HG03565 (cell line): ENCODE results near the gene CCDC148.
"Not testable (repeated sequence)": the region's sequence is repeated elsewhere in the genome, so short reads cannot be mapped to it uniquely, and the experiment has no call there.

Source experiments
- ATAC-seq: cut with Tn5 transposase; IDR thresholded peaks from one replicate; pipeline ENCODE4 v1.9.1; 2021; ENCODE audit warnings: mild to moderate bottlenecking, moderate library complexity; ENCODE audit not compliant: unreplicated experiment

CCDC148 gene

DNA sequence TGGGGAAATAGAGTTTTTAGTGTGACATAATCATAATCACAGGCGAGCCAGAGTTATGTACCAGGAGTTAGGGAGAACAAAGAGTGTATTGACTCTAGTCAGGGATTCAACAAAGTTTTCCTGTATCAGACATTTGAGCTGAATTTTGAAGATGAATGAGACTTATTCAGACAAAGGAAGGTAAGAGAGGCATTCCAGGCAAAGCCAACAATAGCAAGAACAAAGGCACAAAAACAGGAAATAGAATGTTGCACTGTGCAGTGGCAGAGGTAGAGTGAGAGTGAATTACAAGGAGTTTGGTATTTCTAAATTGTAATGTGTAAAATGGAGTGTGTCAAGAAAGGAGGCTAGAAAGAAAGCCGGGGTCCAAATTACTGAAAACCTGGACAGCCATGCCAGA, 156.2 kb downstream of the CCDC148 start:
- no peak for ATAC-seq

DNA sequence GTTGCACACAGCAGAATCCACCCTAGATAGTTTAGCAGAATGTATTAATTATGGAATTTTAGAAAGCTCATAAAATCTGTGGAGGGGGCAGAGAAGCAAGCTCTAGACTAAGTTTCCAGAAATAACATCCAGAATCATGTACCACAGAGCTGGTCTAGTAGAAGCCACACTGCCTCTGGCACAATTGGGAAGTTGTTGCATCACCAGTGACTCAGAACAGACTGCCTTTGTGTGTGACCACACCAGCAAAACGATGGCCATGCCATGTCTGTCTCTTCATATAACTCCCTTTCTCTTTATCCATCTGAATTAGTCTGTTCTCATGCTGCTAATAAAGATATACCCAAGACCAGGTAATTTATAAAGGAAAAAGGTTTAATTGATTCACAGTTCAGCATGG, 158.9 kb downstream of the CCDC148 start:
- ATAC-seq = no peak

DNA sequence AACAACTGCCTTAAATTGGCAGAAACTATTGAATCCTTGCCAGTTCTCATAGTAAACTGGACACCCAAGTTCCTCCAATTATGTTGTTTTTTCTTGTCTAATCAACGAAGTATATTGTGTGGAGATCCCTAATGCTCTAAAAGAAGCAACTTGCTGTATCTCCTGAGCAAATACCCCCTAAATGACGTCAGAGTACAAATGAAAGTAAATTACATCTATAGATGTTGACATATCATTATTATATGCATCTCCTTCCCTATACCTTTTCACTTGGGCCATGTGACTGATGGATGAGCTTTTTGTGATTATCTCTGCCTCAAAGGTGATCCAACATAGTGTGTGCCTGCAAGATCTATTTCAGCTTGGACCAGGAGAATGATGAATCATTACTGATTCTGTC, 159.4 kb downstream of the CCDC148 start:
- no peak for ATAC-seq

DNA sequence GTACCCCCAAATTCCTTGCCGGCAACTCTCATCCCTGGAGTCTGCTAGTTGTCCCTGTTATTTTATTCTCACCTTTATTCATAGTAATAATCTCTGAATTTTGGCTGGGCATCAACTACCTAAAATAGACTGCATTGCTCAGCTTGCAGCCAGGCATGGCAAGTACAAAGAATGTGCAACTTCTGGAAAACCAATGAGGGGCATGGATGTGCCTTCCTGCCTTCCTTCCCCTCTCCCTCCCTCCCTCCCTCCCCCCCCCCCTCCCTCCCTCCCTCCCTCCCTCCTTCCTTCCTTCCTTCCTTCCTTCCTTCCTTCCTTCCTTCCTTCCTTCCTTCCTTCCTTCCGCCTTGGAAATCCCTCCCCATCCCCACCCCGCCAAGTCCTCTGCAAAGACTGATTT, 162.8 kb downstream of the CCDC148 start:
- no peak for ATAC-seq

DNA sequence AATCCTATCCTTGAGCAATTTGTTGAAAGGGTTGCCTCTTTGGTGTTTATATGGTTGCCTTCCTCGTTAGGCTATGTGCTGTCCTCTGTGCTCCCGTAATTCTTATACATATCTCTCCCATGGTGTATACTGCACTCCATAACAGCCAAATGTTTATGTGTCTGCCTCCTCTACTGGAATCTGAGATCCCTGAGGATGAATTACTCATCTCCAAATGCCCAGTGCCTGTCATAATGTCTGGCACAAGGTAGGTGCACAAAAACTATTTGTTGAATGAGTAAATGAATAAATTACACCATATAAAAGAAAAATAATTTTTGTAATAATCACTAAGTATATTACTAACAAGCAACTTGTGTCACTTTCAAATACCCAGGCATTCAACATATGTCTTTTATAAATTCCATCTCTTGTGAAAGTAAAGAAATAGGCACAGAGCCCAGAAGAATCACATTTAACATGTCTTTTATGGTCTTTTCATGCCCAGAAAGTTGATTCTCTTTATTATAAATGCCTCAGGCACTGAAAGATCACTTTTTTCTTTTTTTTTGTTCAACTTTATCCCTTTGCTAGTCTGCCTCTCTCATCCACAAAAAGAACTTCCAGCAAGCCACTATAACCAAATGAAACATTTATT, 164.9 kb downstream of the CCDC148 start:
- ATAC-seq = no peak

DNA sequence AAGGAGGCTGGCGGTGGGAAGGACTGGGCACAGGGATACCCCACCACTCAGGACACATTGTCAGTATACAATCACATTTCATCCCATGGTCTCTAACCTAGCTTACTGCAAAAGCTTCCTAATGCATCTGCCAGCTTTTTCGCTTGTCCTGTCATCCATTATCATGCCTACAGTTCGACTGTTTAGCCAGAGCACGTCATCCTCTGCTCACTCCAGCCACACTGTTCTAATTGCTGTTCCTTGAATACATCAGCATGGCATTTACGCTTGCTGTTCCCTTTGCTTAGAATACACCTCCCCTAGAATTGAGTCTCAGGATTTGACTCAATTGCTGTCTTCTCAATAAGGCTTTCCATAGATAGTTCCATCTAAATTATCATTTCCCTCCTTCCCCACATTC, 166.3 kb downstream of the CCDC148 start:
- ATAC-seq = no peak

DNA sequence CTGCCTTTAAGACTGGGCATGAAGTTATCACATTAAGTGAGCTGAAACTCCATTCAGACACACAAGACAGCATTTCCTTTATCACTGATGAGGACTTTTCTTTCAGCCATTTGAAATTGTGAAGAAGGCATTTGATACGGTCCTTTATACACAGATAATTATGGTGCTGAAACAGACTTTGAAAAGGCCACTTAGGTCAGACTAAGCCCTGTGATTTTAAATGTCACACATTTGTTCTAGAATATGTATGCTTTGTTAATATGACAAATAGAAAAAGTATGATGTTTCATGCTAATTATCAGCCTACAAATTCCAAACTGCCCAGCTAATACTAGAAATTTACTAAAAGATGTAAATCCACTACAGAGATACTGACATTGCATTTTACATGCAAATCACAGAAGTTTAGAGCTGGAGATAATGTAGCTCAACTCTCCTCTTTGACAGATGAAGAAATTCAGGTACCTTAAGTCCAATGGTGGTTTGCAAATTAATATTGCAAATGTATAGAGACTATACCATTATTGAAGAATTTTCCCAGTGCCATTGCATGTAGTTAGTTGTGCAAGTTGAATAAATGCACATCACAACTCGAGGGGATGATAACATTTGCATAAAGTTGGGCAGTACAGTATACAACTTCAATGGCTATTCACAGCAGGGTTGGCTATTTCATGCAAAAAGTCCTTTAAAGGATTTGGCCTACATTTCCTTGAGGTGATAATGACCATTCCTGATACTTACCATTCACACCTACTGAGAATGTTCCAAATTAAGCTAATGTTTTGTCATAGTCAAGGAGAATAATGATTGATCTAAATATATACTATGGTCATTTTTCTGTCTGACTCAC, 179.7 kb downstream of the CCDC148 start:
- no peak for ATAC-seq

DNA sequence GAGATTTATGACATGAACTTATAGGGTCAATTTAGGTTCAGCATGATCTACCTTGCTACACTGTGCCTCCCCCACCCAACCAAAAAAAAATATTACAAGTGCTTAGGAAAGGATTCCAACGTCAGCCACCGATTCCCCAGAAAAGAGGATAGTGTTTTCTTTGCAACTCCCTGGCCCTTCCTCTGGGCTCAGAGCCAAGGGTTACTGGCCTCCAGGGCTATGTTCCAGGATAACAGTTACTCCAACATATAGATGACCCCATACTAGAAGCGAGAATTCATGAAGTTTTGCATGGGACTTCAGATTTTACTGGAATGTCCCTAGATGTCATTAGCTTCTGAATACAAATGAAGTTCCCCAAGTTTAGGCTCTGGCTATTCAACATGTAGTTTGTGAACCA, 182.8 kb downstream of the CCDC148 start:
- ATAC-seq = no peak

DNA sequence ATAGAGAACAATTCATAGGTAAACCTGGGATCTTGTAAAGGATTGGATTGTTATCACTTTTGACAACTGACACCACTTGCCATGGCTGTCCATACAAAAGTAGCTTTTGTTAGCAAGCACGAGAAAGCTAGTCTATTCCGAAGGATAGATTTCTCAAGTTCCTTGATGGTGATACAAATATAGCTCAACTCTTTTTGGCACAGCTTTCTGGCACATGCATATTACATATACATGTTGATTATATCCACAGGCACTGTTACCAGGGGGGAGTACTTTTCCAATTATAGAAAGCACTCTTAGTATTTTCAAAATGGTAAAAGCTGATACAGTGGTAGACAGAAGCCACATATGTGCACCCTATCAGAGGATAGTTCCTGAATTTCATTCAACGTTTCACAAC, 186.0 kb downstream of the CCDC148 start:
- no peak for ATAC-seq

DNA sequence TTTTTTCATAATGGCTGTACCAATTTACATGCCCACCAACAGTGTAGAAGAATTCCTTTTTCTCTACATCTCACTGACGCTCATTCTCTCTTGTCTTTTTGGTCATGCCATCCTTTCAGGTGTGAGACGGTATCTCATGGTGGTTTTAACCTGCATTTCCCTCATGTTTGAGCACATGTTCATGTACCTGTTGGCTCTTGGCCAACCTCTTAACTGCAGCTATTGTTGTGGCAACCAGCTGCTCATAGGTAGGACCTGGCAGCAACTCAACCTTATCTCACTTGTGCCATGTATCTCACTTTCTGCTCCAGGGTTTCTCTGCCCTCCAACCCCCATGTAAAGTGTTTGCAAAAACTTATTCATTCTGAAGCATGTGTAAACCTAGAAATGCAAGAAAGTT, 187.4 kb downstream of the CCDC148 start:
- no peak for ATAC-seq

DNA sequence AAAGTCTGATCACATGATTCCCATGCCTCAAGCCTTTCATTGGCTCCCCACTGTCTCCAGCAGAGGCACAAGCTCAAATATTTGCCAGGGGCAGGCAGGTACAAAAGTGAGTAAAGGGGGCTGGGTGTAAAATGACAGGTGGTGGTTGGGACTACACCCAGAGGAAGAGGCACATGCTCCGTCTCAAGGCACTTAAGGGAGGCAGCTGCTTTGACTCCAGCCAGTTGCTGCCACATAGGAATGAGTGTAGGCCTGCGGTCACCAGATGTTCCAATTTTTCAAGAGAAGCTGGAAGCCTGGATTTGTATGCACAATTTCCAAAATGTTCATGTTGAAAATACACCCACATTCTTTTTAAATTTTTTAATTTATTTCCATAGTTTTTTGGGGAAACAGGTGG, 190.4 kb downstream of the CCDC148 start:
- ATAC-seq = no peak

DNA sequence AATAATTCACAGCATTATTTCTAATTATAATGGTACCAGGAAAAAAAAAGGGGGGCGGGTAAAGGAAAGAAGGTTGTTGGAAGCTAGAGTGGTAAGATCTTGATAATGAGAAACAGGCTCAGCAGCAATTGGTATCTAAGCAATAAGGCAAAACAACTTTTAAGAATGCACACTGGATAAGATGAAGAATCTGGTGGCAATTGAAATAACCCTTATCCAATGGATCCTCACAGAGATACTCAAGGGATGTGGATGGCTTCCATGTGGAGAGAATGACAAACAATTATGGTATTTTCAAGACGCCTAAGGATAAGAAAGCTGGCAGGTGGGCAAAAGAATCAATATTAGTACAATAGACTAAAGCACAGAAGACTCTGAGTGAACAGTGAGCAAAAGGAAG, 201.3 kb downstream of the CCDC148 start:
- no peak for ATAC-seq

DNA sequence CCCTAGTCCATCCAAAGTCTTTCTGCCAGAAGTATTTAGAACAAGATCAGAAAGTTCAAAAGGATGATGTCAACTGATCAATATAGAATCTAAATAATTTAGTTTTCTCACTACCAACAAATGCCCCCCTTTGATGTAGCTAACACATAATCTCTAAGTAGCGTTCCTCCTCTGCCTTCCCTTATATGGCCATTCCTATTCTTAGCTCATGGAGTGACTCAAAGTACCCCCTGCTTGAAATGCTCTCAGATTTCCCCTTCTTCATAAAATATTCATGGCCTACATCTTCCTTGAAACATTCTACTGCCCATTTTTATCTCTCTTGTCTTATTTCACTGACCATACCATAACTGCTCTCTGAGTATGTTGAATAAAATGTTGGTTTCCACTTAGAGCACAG, 203.4 kb downstream of the CCDC148 start:
- no peak for ATAC-seq

DNA sequence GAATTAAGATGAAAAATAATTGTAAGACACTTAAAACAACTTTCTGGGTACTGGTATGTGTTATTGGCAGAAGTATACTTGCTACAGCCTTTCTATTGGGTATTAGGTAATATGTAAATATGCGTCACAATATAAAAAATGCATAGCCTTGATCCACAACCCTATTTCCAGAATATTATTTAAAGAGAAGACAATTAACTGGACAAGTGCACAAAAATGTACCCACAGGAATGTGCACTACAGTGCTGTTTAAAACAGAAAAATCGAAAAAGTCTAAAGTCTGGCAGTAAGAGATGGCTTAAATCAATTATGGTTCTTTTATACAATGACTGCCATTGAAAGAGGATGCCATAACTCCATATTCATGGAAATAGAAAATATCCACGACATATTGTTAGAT, 205.2 kb downstream of the CCDC148 start:
- ATAC-seq = no peak

DNA sequence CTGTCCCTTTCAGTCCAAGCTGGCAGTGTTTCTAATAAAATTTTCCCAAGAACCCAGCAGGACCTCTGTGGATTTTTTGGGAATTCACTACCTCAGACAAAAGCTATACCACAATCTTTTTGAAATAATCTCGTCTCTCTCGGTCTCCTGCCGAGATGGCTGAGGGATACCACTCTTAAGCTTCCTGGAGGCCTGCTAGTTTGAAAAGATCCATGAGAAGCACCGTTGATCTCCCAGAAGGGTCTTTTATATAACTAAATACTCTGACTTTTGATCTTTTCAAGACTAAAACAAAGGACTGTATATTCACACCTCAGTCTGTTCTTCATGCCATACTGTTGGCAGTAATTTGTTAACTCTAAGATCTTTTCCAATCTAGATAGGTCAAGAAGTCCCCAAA, 213.2 kb downstream of the CCDC148 start:
- ATAC-seq = no peak

DNA sequence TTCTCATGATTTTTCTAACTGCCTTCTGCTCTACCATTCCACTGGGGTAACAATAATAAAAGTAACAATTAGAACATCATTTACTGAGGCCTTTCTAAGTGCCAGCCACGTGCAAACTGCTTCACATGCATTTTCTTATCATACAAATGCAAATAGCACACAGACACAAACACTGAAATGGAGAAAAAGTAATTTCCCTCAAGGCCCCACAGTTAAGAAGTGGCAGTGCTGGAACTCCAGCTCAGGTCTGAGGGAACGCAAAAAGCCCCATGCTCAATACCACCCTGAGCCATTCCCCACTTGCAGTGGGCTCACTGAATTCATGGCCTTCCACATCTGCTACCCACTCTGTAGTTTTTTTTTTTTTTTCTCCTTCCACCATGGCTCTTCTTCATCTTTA, 214.3 kb downstream of the CCDC148 start:
- no peak for ATAC-seq

DNA sequence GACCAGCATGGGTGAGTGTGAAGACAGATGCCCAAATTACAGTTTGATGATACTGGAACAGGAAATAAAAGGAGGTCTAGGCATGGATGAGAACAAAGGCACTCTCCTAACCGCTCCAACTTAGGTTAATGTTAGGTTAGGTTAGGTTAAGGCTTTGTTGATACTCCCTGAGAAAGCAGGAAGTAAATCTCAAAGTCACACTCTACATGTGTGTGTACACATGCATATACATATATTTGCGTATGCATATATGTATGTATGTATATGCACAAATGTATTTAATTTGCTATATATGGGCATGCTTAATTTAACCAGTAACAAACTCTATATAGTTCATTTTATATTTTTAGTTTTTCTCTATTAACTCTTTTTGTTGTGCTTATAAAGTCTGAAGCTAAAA, 215.6 kb downstream of the CCDC148 start:
- no peak for ATAC-seq

DNA sequence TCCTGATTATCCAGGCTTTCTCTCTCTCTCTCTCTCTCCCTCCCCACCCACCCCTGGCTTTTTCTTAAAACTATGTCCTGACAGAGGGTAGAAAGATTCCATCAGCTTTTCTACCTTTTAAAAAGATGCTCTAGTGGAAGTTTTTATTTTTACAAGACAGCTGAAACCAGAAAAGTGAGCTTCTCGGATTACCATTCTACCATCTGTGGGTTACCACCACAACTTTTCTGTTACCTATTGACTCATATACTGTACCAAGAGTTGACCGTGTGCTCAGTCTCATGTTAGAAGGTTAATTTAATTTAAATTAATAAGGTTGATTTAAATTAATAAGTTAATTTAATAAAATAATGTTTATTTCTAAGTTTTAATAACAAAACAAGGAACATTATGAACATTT, 217.3 kb downstream of the CCDC148 start:
- ATAC-seq = peak; percentile 57

DNA sequence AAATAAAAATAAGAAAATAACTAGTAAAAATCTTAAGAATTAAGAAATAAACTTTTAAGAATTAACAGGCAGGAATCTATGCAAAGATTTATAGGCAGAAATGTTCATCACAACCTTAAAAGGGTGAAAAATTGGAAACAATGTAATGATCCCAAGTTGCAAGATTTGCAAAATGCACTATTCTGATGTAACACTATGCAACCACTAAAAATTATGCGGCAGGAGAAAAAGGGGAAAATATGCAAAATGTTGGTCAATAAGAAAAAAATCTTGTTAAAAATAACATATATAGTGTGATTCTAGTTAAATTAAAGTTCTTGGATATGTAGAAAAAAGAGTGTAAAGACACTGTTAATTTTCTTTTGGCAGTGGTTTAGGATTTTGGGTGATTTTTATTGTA, 222.1 kb downstream of the CCDC148 start:
- ATAC-seq = no peak

DNA sequence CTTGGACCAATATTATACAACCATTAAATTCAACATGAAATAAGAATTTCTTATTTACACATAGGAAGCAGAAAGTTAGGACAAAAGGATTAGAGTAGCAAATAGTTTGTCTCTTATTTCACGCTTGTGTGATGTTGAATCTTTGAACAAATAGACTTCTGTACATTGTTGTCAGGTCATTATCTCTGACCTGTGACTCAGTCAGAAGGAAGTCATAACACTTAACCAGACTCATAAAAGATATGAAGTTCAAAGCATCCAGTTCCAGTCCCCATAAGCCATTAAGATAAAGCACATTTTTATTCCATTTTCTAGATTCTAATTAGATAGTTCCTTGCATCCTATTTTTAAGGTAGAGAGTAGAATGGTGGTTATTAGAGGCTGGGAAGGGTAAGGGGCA, 224.1 kb downstream of the CCDC148 start:
- ATAC-seq = no peak

DNA sequence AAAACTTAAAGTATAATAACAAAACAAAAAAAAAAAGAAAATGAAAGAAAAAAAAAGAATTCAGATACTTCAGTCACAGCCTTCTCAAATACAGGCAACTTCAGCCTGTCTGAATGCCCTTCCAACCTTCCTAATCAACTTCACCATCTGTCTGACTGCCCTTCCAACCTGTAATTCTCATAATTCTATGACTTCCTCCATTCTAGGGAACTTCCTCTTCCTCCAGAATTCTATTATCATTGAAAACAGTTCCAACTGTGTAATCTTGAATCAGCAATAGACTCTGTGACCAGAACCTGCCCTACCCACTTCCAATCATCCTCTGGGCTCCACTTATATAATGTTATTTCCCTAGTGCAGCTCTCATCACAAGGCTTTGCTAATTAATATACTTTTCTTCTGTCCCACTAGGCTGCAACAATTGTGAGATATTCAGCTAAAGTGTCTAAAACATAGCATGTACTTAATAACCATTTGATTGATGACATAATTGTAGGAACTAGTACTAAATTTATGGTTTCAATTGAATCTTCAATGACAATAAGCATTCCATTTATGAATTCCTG, 227.5 kb downstream of the CCDC148 start:
- no peak for ATAC-seq

DNA sequence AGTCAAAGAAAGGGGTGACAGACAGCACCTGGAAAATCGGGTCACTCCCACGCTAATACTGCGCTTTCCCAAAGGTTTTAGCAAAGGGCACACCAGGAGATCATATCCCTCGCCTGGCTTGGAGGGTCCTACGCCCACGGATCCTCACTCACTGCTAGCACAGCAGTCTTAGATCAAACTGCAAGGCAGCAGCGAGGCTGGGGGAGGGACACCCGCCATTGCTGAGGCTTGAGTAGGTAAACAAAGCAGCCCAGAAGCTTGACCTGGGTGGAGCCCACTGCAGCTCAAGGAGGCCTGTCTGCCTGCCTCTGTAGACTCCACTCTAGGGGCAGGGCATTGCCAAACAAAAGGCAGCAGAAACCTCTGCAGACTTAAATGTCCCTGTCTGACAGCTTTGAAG, 233.5 kb downstream of the CCDC148 start:
- ATAC-seq = not testable (repeated sequence)
